ENCODE data around the gene PLCD3.
A peak's percentile ranks its signal among the peaks of the same experiment; 100 is the strongest.

Gene PLCD3

GRCh38 chr17:45108595-45109521 is 23.5 kb downstream of the PLCD3 start:
- TF ChIP-seq CTCF (conservative IDR thresholded peaks at IDR 0.05; ENCODE audit: low read depth, low read length), result no peak
- no peak overlapping the region for H3K4me3 ChIP-seq (ENCODE audit: low read depth, low read length)
- no peak for DNase-seq (ENCODE audit: low read depth)

GRCh38 chr17:45108051-45108450 is 24.3 kb downstream of the PLCD3 start:
- H3K4me3 ChIP-seq (ENCODE audit: low read depth, low read length), result no peak overlapping the region
- no peak for TF ChIP-seq CTCF (conservative IDR thresholded peaks at IDR 0.05; ENCODE audit: low read depth, low read length)
- DNase-seq (ENCODE audit: low read depth), result no peak

- TF ChIP-seq CTCF (conservative IDR thresholded peaks at IDR 0.05; ENCODE audit: low read depth, low read length), result no peak
- DNase-seq (ENCODE audit: low read depth), result no peak
- no peak overlapping the region for H3K4me3 ChIP-seq (ENCODE audit: low read depth, low read length)
Measured at GRCh38 chr17:45107293-45108010, 24.9 kb downstream of the PLCD3 start.

- no peak for TF ChIP-seq CTCF (conservative IDR thresholded peaks at IDR 0.05; ENCODE audit: low read depth, low read length)
- no peak overlapping the region for H3K4me3 ChIP-seq (ENCODE audit: low read depth, low read length)
- no peak for DNase-seq (ENCODE audit: low read depth)
Measured at GRCh38 chr17:45106582-45106981, 25.7 kb downstream of the PLCD3 start.

- TF ChIP-seq CTCF (conservative IDR thresholded peaks at IDR 0.05; ENCODE audit: low read depth, low read length), result no peak
- DNase-seq (ENCODE audit: low read depth), result no peak
- H3K4me3 ChIP-seq (ENCODE audit: low read depth, low read length), result no peak overlapping the region
Measured at GRCh38 chr17:45106096-45106495, 26.2 kb downstream of the PLCD3 start.

GRCh38 chr17:45104907-45105624 is 27.2 kb downstream of the PLCD3 start:
- DNase-seq (ENCODE audit: low read depth), result no peak
- peak; percentile 13 for TF ChIP-seq CTCF (conservative IDR thresholded peaks at IDR 0.05; ENCODE audit: low read depth, low read length)
- H3K4me3 ChIP-seq (ENCODE audit: low read depth, low read length), result no peak overlapping the region
